Mesothelial cell of epicardium (in vitro differentiated cells): ENCODE results near the gene CREBRF. TPM values are rescaled to one million over a fixed set of nuclear protein-coding genes. Genes with fewer than 3 reads are reported as not detected.
"Not testable (repeated sequence)": the region's sequence is repeated elsewhere in the genome, so short reads cannot be mapped to it uniquely, and the experiment has no call there.

Source experiments
- DNase-seq, 2 experiments: peaks; one replicate each; pipeline ENCODE4 v3.0.0; 2021; ENCODE audit warnings: low spot score in 2 of 2; ENCODE audit not compliant: unreplicated experiment in 2 of 2
- H3K27ac Mint-ChIP-seq: 2 replicates; pipeline ENCODE4 v1.8.0; 2021; ENCODE audit warnings: mixed read lengths
- H3K27me3 Mint-ChIP-seq: 2 replicates; pipeline ENCODE4 v1.8.0; 2021; ENCODE audit warnings: low read depth, mixed read lengths
- H3K36me3 Mint-ChIP-seq: 2 replicates; pipeline ENCODE4 v1.8.0; 2021; ENCODE audit warnings: mixed read lengths
- H3K4me1 Mint-ChIP-seq: 2 replicates; pipeline ENCODE4 v1.8.0; 2021; ENCODE audit warnings: mixed read lengths
- H3K4me3 Mint-ChIP-seq: 2 replicates; pipeline ENCODE4 v1.8.0; 2021; ENCODE audit warnings: mild to moderate bottlenecking, moderate library complexity, mixed read lengths
- H3K9me3 Mint-ChIP-seq: 2 replicates; pipeline ENCODE4 v1.8.0; 2021; ENCODE audit warnings: mixed read lengths
- total RNA-seq: library from RNA; stranded (reverse); gene quantifications from 3 replicates; pipeline ENCODE4 v1.2.1, GENCODE V29; 2021
- TF ChIP-seq, protein P1 (sequence below): fragments of 200-600 bp; sonication (generic); IDR thresholded peaks from one replicate; pipeline ENCODE4 v1.5.0; 2021; ENCODE audit warnings: antibody characterized with exemption; ENCODE audit not compliant: unreplicated experiment

CREBRF gene
- total RNA-seq, 1 donor from 2014 or later = 20.3 TPM

DNA sequence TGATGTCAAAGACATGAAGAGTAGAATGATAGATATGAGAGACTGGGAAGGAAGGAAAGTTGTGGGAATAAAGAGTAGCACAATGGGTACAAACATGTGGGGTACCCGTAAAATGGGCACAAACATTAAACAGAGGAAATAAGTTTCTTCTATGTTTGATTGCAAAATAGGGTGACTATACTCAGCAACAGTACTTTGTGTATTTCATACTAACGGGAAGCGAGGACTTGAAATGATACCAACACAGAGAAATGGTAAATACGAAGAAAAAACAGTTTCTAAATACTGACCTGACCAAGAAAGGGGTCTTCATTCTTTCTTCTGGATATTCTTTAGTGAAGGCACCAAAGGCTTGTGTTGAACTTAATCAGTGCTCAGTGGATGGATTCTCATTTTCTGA lies 41.5 kb upstream of the CREBRF start:
- Mint-ChIP-seq H3K27me3 (no peaks in the 10 kb centered on the region), H3K36me3 (peaks cover 9% of the 10 kb centered on the region), H3K27ac (no peak overlapping the region), H3K4me1 (peaks cover 8% of the 10 kb centered on the region), H3K9me3 (no peaks in the 10 kb centered on the region), H3K4me3 (no peak overlapping the region)
- DNase-seq = no peak
- TF ChIP-seq, protein P1, sequence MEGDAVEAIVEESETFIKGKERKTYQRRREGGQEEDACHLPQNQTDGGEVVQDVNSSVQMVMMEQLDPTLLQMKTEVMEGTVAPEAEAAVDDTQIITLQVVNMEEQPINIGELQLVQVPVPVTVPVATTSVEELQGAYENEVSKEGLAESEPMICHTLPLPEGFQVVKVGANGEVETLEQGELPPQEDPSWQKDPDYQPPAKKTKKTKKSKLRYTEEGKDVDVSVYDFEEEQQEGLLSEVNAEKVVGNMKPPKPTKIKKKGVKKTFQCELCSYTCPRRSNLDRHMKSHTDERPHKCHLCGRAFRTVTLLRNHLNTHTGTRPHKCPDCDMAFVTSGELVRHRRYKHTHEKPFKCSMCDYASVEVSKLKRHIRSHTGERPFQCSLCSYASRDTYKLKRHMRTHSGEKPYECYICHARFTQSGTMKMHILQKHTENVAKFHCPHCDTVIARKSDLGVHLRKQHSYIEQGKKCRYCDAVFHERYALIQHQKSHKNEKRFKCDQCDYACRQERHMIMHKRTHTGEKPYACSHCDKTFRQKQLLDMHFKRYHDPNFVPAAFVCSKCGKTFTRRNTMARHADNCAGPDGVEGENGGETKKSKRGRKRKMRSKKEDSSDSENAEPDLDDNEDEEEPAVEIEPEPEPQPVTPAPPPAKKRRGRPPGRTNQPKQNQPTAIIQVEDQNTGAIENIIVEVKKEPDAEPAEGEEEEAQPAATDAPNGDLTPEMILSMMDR = no peak

DNA sequence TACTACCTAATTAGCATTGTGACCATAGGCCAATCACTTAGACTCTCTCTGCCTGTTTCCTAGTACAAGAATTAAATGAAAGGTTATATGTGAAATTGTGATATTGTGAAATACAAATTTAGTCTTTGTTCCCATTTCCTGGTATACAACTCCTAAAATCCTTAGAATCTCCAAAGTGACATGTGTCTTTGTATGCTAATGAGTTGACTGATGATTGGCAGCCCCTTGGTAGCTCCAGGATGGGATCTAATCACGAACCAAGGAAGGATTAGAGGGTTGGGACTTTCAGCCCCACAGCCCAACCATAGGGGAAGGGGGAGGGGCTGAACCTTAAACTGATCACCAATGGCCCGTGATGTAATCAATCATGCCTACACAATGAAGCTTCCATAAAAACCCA lies 41.0 kb upstream of the CREBRF start:
- Mint-ChIP-seq H3K36me3 (peaks cover 14% of the 10 kb centered on the region), H3K27ac (no peak overlapping the region), H3K4me3 (no peak overlapping the region), H3K27me3 (no peaks in the 10 kb centered on the region), H3K4me1 (peaks cover 10% of the 10 kb centered on the region), H3K9me3 (no peaks in the 10 kb centered on the region)
- DNase-seq = no peak
- TF ChIP-seq, protein P1 = no peak

DNA sequence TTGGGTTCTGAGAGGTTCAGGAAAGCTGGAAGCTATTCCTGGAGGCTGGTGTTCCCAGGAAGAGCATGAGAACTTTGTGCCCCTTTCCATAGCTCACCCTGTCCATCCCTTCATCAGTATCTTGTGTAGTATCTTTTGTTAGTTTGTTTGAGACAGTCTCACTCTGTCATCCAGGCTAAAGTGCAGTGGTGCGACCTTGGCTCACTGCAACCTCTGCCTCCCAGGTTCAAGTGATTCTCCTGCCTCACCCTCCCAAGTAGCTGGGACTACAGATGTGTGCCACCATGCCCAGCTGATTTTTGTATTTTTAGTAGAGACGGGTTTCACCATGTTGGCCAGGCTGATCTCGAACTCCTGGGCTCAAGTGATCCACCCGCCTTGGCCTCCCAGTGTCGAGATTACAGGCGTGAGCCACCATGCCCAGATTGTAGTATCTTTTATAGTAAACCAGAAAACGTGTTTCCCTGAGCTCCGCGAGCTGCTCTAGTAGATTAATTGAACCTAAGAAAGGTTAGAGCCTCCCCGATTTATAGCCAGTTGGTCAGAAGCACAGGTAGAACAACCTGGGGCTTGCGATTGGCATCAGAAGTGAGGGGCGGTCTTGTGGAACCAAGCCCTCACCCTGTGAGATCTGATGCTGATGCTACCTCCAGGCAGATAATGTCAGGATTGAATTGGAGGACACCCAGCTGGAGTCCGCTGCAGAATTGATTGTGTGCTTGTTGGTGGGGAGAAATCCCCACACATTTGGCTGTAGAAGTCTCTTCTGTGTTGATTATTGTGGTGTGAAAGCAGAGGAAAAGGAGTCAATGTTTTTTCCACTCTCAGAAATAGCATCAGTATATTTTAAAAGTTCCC lies 40.3 kb upstream of the CREBRF start:
- DNase-seq = no peak
- Mint-ChIP-seq H3K4me3 (no peak overlapping the region), H3K27ac (peak overlapping the region; percentile 35), H3K27me3 (no peaks in the 10 kb centered on the region), H3K36me3 (peaks cover 19% of the 10 kb centered on the region), H3K9me3 (no peaks in the 10 kb centered on the region), H3K4me1 (peaks cover 10% of the 10 kb centered on the region)
- TF ChIP-seq, protein P1 = no peak

DNA sequence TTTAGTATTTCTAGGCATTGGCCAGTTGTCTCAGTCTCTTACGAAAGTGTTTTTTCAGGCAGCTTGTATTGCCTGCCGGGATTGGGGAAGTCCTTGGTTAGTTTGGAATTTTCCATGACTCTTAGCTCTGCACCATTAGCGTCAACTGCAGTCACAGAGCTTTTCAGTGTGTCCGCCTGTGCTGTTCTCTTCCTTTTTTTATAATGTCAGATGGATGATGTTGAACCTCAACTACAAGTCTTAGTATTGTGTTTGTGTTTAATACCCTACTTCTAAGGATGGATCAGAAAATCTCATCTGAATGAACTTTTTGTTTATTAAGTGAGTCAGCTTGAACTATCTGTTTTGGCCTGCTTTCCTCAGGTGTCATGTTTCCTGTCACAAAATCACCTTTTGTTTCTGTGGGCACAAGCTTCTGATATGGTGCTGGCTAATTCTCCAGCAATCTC lies 39.5 kb upstream of the CREBRF start:
- H3K4me3 Mint-ChIP-seq = no peak overlapping the region

DNA sequence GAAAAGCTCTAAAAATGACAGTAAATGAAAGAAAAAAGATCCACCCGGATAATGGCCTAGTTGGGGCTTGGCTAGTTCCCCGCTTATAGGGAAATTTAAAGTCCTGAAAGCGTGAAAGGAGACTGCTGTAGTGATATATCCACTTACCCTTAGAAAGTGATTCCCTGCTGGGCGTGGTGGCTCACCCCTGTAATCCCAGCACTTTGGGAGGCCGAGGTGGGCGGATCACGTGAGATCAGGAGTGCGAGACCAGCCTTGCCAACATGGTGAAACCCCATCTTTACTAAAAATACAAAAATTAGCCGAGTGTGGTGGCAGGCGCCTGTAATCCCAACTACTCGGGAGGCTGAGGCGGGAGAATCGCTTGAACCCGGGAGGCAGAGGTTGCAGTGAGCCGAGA lies 39.1 kb upstream of the CREBRF start:
- H3K36me3 Mint-ChIP-seq = peaks cover 29% of the 10 kb centered on the region
- not testable (repeated sequence) for DNase-seq, H3K27me3 Mint-ChIP-seq, H3K4me1 Mint-ChIP-seq, H3K9me3 Mint-ChIP-seq, H3K4me3 Mint-ChIP-seq
- peak overlapping the region; percentile 35 for H3K27ac Mint-ChIP-seq

More for the DNA sequence above, 39.5 kb upstream of the CREBRF start:
- H3K27ac Mint-ChIP-seq = peak overlapping the region; percentile 35
- H3K4me1 Mint-ChIP-seq = peaks cover 10% of the 10 kb centered on the region
- peaks cover 26% of the 10 kb centered on the region for H3K36me3 Mint-ChIP-seq
- H3K9me3 Mint-ChIP-seq = no peaks in the 10 kb centered on the region
- no peak for DNase-seq
- no peaks in the 10 kb centered on the region for H3K27me3 Mint-ChIP-seq
- TF ChIP-seq, protein P1 = no peak

DNA sequence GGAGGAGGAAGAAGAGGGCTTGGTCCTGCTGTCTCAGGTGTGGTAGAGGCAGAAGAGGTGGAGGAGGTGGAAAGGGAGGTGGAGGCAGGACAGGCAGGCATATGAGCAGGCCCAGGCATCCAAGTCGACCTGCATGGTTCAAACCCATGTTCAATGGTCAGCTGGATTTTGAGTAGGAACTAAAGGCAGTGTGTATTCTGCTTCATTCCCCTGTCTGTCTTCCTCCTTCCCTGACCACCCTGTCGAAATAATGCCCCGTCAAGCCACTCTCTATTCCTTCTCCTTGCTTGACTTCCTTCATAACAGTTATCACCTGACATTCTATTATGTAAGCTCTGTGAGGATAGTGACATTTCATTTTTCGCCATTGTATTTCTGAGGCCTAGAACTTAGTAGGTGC lies 37.8 kb upstream of the CREBRF start:
- Mint-ChIP-seq H3K4me1 (peaks cover 10% of the 10 kb centered on the region), H3K36me3 (peaks cover 32% of the 10 kb centered on the region), H3K27me3 (no peaks in the 10 kb centered on the region), H3K27ac (no peak overlapping the region), H3K4me3 (no peak overlapping the region), H3K9me3 (no peaks in the 10 kb centered on the region)
- DNase-seq = no peak
- TF ChIP-seq, protein P1 = no peak
